ENCODE data around the gene OTUB2.

Gene OTUB2

GRCh38 chr14:94043111-94043755 is 17.1 kb downstream of the OTUB2 start:
- no peak overlapping the region for H3K4me3 ChIP-seq (replicated peaks; ENCODE audit: low read depth, low read length)
- TF ChIP-seq CTCF (IDR thresholded peaks at IDR 0.05; ENCODE audit: low read depth, low read length, missing control alignments), result no peak
- no peak for DNase-seq (ENCODE audit: extremely low read depth, low read depth)

- H3K4me3 ChIP-seq (replicated peaks; ENCODE audit: low read depth, low read length), result no peak overlapping the region
- no peak for TF ChIP-seq CTCF (IDR thresholded peaks at IDR 0.05; ENCODE audit: low read depth, low read length, missing control alignments)
- DNase-seq (ENCODE audit: extremely low read depth, low read depth), result no peak
These were observed 17.8 kb downstream of the OTUB2 start for GRCh38 chr14:94043756-94044475.

- DNase-seq (ENCODE audit: extremely low read depth, low read depth), result no peak
- no peak for TF ChIP-seq CTCF (IDR thresholded peaks at IDR 0.05; ENCODE audit: low read depth, low read length, missing control alignments)
- H3K4me3 ChIP-seq (replicated peaks; ENCODE audit: low read depth, low read length), result no peak overlapping the region
These were observed 18.4 kb downstream of the OTUB2 start for GRCh38 chr14:94044476-94045091.

GRCh38 chr14:94045101-94045500 is 19.0 kb downstream of the OTUB2 start:
- no peak overlapping the region for H3K4me3 ChIP-seq (replicated peaks; ENCODE audit: low read depth, low read length)
- no peak for DNase-seq (ENCODE audit: extremely low read depth, low read depth)
- TF ChIP-seq CTCF (IDR thresholded peaks at IDR 0.05; ENCODE audit: low read depth, low read length, missing control alignments), result no peak

GRCh38 chr14:94045563-94046345 is 19.6 kb downstream of the OTUB2 start:
- no peak for DNase-seq (ENCODE audit: extremely low read depth, low read depth)
- TF ChIP-seq CTCF (IDR thresholded peaks at IDR 0.05; ENCODE audit: low read depth, low read length, missing control alignments), result no peak
- H3K4me3 ChIP-seq (replicated peaks; ENCODE audit: low read depth, low read length), result no peak overlapping the region

GRCh38 chr14:94046696-94047250 is 20.6 kb downstream of the OTUB2 start:
- no peak for DNase-seq (ENCODE audit: extremely low read depth, low read depth)
- no peak overlapping the region for H3K4me3 ChIP-seq (replicated peaks; ENCODE audit: low read depth, low read length)
- TF ChIP-seq CTCF (IDR thresholded peaks at IDR 0.05; ENCODE audit: low read depth, low read length, missing control alignments), result no peak
